Rectal smooth muscle tissue (tissue), 1 donor: Measurements from ENCODE around the gene GPR25.

Source experiments
- H3K27ac ChIP-seq: one replicate; pipeline ENCODE4 v1.7.0; 2013; ENCODE audit warnings: low read depth, low read length, inconsistent platforms
- H3K27me3 ChIP-seq: one replicate; pipeline ENCODE4 v1.7.0; 2013; ENCODE audit warnings: low read length; ENCODE audit not compliant: control insufficient read depth, insufficient read depth
- H3K36me3 ChIP-seq: one replicate; pipeline ENCODE4 v1.7.0; 2013; ENCODE audit warnings: low read length; ENCODE audit not compliant: control insufficient read depth, insufficient read depth
- H3K4me1 ChIP-seq: one replicate; pipeline ENCODE4 v1.7.0; 2013; ENCODE audit warnings: low read length; ENCODE audit not compliant: control insufficient read depth, insufficient read depth
- H3K4me3 ChIP-seq: one replicate; pipeline ENCODE4 v1.7.0; 2013; ENCODE audit warnings: low read length
- H3K9ac ChIP-seq: one replicate; pipeline ENCODE4 v1.7.0; 2013; ENCODE audit warnings: low read length

The GPR25 gene

GRCh38 chr1:200899954-200900867 is 27.4 kb downstream of the GPR25 start:
- H3K27me3 ChIP-seq, result no peaks in the 10 kb centered on the region
- H3K36me3 ChIP-seq, result peaks cover 11% of the 10 kb centered on the region
- no peak overlapping the region for H3K27ac ChIP-seq
- no peak overlapping the region for H3K4me3 ChIP-seq
- H3K9ac ChIP-seq, result no peak overlapping the region
- no peaks in the 10 kb centered on the region for H3K4me1 ChIP-seq

GRCh38 chr1:200900877-200901276 is 28.1 kb downstream of the GPR25 start:
- Histone ChIP-seq H3K9ac (no peak overlapping the region), H3K4me3 (no peak overlapping the region), H3K36me3 (peaks cover 11% of the 10 kb centered on the region), H3K27me3 (no peaks in the 10 kb centered on the region), H3K4me1 (no peaks in the 10 kb centered on the region), H3K27ac (no peak overlapping the region)

- Histone ChIP-seq H3K9ac (no peak overlapping the region), H3K27me3 (no peaks in the 10 kb centered on the region), H3K27ac (no peak overlapping the region), H3K4me3 (no peak overlapping the region), H3K4me1 (no peaks in the 10 kb centered on the region), H3K36me3 (peaks cover 11% of the 10 kb centered on the region)
These were observed 28.6 kb downstream of the GPR25 start for GRCh38 chr1:200901350-200901749.

GRCh38 chr1:200901796-200902444 is 29.1 kb downstream of the GPR25 start:
- Histone ChIP-seq H3K4me1 (no peaks in the 10 kb centered on the region), H3K27me3 (no peaks in the 10 kb centered on the region), H3K36me3 (peaks cover 11% of the 10 kb centered on the region), H3K9ac (no peak overlapping the region), H3K4me3 (no peak overlapping the region), H3K27ac (no peak overlapping the region)

DNA sequence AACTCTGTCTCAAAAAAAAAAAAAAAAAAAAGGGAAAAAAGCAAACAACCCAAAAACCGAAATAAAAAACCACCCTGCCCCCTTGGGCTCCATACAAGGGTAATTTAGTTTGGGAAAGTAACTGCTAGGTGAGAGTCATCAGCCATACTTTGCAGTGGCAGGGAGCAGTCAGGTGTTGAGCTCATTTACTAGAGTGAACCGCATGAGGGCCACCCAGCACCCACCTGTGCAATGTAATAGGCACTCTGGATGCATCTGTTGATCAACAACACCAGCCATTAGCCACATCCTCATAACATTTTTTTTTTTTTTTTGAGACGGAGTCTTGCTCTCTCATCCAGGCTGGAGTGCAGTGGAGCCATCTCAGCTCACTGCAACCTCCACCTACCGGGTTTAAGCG is 31.0 kb downstream of the GPR25 start:
- Histone ChIP-seq H3K4me1 (no peaks in the 10 kb centered on the region), H3K36me3 (peaks cover 7% of the 10 kb centered on the region), H3K9ac (no peak overlapping the region), H3K4me3 (no peak overlapping the region), H3K27ac (no peak overlapping the region), H3K27me3 (no peaks in the 10 kb centered on the region)

GRCh38 chr1:200904772-200905171 is 32.0 kb downstream of the GPR25 start:
- H3K27me3 ChIP-seq, result no peaks in the 10 kb centered on the region
- no peak overlapping the region for H3K27ac ChIP-seq
- H3K36me3 ChIP-seq, result peaks cover 7% of the 10 kb centered on the region

DNA sequence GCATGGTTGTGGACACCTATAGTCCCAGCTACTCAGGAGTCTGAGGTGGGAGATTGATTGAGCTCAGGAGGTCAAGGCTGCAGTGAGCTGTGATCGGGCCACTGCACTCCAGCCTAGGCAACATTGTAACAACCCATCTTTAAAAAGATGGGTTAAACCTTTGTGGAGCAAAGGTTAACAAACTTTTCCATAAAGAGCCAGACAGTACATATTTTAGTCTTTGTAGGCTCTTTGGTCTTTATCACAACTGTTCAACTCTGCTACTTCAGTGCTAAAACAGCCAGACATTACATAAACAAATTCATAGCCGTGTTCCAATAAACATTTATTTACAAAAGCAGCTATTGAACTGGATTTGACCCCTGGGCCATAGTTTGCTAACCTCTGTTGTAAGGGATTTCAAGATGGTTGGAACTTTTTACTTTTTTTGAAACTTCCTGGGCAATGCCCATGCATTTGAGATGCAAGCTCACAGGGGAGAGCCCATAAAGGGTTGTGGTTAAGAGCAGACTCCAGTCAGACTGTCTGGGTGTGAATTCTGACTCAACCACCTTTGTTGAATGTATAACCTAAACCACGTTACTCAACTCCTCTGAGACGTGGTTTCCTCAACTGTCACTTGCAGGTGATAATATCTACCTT is 32.8 kb downstream of the GPR25 start:
- Histone ChIP-seq H3K27ac (no peak overlapping the region), H3K4me3 (no peak overlapping the region), H3K9ac (no peak overlapping the region), H3K36me3 (peaks cover 7% of the 10 kb centered on the region), H3K4me1 (no peaks in the 10 kb centered on the region), H3K27me3 (no peaks in the 10 kb centered on the region)

More at GRCh38 chr1:200904772-200905171, 32.0 kb downstream of the GPR25 start:
- no peak overlapping the region for H3K9ac ChIP-seq
- no peak overlapping the region for H3K4me3 ChIP-seq
- no peaks in the 10 kb centered on the region for H3K4me1 ChIP-seq

DNA sequence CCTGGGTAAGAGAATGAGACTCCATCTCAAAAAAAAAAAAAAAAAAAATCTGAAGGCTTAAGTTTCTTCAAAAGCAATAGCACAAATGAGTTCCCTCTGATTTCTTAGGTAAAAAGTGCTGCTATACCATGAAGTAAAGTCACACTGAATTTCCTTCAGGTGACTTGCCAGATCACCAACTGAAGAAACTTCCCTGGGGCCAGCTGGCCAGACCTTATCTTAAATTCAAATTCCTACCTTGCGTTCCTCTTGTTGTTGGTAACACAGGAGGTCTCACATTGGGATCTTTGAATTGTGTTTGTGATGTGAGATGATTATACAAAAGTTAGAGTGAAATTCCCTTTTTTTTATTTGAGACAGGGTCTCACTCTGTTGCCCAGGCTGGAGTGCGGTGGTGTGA is 33.7 kb downstream of the GPR25 start:
- H3K27me3 ChIP-seq, result no peaks in the 10 kb centered on the region
- H3K4me1 ChIP-seq, result no peaks in the 10 kb centered on the region
- no peak overlapping the region for H3K4me3 ChIP-seq
- peaks cover 3% of the 10 kb centered on the region for H3K36me3 ChIP-seq
- no peak overlapping the region for H3K9ac ChIP-seq
- H3K27ac ChIP-seq, result no peak overlapping the region

- Histone ChIP-seq H3K27me3 (no peaks in the 10 kb centered on the region), H3K4me3 (no peak overlapping the region), H3K36me3 (peaks cover 3% of the 10 kb centered on the region), H3K9ac (no peak overlapping the region), H3K4me1 (no peaks in the 10 kb centered on the region), H3K27ac (no peak overlapping the region)
These were observed 34.9 kb downstream of the GPR25 start for GRCh38 chr1:200907611-200908097.

DNA sequence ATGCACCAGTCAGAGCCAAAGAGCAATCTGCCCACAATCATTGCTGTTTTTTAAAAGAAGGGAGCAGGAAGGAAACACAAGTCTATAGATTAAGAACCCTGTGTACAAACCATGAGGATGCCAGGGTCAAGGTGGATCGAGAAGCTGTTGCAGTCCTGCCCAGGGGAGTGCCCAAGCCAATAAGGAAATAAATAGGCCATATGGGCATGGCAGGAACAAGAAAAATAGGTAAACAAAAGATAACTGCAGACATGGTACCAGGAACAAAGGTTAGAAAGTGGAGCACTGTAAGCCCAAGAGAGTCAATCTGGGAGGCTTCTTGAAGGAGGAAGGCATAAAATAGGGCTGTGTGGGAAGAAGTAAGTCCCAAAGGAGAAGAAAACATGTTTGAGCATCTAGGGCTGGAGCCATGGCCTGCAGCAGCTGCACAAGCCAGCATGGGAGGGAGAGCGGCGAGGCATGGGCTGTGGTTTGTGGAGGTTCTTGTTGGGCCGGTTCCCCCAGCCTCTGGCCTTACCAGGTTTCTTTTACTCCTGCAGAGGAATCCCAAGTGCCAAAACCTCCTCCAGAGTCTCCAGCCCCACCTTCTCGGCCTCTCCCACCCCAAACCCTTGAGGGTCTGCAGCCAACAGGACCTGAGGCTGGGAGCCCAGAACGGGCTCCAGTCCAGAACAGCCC is 35.5 kb downstream of the GPR25 start:
- Histone ChIP-seq H3K36me3 (peaks cover 3% of the 10 kb centered on the region), H3K27me3 (no peaks in the 10 kb centered on the region), H3K4me1 (no peaks in the 10 kb centered on the region), H3K9ac (no peak overlapping the region), H3K4me3 (no peak overlapping the region), H3K27ac (no peak overlapping the region)

- no peak overlapping the region for H3K27ac ChIP-seq
These were observed 36.3 kb downstream of the GPR25 start for GRCh38 chr1:200909071-200909470.

DNA sequence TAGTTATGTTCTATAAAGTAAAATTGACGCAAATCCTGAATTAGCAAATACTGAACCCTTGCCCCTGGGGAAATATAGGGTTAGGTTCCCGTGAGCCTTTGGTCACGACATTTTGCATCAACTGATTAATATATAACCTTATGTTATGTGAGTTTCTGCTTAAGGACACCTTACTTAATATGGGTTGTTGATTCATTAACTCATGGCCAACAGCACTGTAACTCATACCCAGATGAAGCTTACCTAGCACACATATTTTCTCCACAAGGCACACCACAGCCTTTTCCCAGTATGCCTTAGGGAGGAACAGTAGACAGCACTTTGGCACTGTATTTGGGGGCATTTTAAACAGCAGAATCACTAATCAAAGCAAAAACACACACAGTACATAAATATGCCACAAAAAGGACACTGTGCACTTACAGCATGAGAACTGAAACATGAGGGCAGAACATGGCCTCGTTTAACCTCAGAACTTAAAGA is 37.0 kb downstream of the GPR25 start:
- no peak overlapping the region for H3K4me3 ChIP-seq
- H3K27me3 ChIP-seq, result no peaks in the 10 kb centered on the region
- H3K36me3 ChIP-seq, result peaks cover 3% of the 10 kb centered on the region
- H3K9ac ChIP-seq, result no peak overlapping the region
- H3K4me1 ChIP-seq, result no peaks in the 10 kb centered on the region
- no peak overlapping the region for H3K27ac ChIP-seq

More at GRCh38 chr1:200909071-200909470, 36.3 kb downstream of the GPR25 start:
- H3K27me3 ChIP-seq, result no peaks in the 10 kb centered on the region
- no peak overlapping the region for H3K9ac ChIP-seq
- H3K4me3 ChIP-seq, result no peak overlapping the region
- peaks cover 3% of the 10 kb centered on the region for H3K36me3 ChIP-seq
- H3K4me1 ChIP-seq, result no peaks in the 10 kb centered on the region
